HL-60/S4 treated with phorbol 12-myristate 13-acetate at 8.2 ng/mL for 4 days and 3 days (cell line): ENCODE measurements around the gene GIGYF1.
"Not testable (repeated sequence)": the region's sequence is repeated elsewhere in the genome, so short reads cannot be mapped to it uniquely, and the experiment has no call there.

Experiments used
- in situ Hi-C: fragments of 300-500 bp; cut with MboI; formaldehyde crosslinking; loops from 2 replicates; pipeline ENCODE4 v1.15.0; 2022; ENCODE audit warnings: low sequenced_read_pairs

The GIGYF1 gene

GRCh38 chr7:100673302-100673941 lies 20.6 kb downstream of the GIGYF1 start, which contains the start of gene GNB2:
Gene GNB2 (plus strand): TSS chr7:100673740. CDS start chr7:100676266, 2,526 bp downstream.
- in situ Hi-C loops: no loop called here

- in situ Hi-C loops: no loop called here
Observed at GRCh38 chr7:100671353-100672327, 22.4 kb downstream of the GIGYF1 start.

DNA sequence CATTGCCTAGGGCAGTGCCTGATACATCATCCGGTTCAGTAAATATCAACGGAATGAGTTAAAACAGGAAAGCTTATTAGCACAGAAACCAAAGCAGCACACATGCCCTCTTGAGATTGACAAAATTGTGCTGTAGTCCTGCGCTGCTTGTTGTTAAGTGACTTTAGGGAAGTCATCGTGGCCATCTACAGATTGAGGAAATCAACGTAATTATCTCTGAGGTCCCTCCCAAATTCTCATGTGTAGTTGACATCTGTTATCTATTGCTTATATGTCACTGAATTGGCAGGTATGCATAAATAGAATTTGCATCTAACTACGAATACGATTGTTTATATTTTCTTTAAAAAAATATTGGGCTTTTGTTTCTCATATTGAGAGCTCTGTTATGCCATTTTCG lies 24.0 kb downstream of the GIGYF1 start:
- in situ Hi-C loops: no loop called here

DNA sequence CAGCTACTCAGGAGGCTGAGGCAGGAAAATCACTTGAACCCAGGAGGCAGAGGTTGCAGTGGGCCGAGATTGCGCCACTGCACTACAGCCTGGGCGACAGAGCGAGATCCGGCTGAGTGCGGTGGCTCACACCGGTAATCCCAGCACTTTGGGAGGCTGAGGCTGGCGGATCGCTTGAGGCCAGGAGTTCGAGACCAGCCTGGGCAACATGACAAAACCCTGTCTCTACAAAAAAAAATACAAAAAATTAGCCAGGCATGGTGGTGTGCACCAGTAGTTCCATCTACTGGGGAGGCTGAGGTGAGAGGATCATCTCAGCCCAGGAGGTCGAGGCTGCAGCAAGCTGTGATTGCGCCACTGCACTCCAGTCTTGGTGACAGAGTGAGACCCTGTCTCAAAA lies 24.9 kb downstream of the GIGYF1 start:
- in situ Hi-C loops: not testable (repeated sequence)

- in situ Hi-C loops: no loop called here
Observed at GRCh38 chr7:100668069-100668449, 26.0 kb downstream of the GIGYF1 start.

GRCh38 chr7:100667331-100668068 lies 26.6 kb downstream of the GIGYF1 start:
- in situ Hi-C loops: no loop called here

DNA sequence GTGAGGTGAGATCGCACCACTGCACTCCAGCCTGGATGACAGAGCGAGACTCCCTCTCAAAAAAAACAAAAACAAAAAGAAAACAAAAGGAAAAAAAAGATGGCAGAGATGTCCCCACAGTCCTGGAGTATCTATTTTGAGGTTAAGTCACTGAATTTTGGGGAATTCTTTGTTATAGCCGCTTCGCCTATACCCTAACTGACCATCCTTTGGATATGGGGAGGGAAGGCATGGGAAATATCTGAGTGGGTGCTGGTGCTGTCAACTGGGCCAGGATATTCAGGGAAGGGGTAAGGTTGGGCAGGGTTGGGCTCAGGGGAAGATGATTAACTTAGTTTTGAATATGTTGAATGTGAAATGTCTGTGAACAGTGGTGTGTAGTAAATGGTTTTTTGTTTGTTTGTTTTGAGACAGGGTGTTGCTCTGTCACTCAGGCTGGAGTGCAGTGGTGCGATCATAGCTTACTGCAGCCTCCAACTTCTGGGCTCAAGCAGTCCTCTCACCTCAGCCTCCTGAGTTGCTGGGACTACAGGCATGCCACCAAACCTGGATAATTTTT lies 28.8 kb downstream of the GIGYF1 start:
- in situ Hi-C loops: no loop called here

- in situ Hi-C loops: not testable (repeated sequence)
Observed at GRCh38 chr7:100662194-100662776, 31.8 kb downstream of the GIGYF1 start.

DNA sequence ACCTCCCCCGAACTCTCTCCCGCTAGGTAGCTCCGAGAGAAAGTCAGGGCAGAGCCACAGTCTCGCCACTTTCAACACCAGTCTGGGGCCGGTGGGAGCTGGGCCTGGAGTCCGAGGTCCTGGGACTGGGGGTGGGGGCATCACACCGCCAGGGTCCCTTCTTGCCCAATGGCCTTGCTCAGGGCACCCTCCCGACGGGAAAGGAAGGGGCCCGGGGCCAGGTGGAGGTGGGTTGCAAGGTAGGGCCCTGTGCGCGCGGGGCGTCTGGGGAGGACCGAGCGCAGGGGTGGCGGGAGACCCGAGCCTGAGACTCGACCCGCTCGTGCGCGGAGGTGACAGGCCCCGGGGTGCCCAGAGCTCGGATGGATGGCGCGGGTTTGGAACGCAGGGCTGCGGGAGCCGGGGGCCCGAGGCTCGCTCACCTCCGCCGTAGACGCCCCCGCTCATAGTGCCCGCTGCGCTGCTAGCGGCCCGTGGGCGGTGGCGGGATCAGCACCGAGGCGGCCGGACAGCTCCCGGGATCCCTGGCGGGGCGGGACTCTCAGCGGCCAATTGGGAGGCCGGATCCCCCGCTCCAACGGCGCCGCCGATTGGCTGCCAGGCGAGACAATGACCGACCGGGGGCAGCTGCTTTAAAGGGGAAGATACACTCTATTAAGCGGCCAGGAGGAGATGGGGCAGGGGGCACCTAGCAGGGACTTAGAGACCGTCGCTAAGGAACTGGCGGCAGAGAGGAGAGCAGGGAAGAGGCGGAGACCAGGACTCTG lies 38.0 kb downstream of the GIGYF1 start, which contains the start of gene ACTL6B:
TSS of gene ACTL6B (minus strand) at position 541 of the 767 bp plus-strand sequence. CDS start at position 447, 94 bp downstream.
- in situ Hi-C loops: no loop called here

DNA sequence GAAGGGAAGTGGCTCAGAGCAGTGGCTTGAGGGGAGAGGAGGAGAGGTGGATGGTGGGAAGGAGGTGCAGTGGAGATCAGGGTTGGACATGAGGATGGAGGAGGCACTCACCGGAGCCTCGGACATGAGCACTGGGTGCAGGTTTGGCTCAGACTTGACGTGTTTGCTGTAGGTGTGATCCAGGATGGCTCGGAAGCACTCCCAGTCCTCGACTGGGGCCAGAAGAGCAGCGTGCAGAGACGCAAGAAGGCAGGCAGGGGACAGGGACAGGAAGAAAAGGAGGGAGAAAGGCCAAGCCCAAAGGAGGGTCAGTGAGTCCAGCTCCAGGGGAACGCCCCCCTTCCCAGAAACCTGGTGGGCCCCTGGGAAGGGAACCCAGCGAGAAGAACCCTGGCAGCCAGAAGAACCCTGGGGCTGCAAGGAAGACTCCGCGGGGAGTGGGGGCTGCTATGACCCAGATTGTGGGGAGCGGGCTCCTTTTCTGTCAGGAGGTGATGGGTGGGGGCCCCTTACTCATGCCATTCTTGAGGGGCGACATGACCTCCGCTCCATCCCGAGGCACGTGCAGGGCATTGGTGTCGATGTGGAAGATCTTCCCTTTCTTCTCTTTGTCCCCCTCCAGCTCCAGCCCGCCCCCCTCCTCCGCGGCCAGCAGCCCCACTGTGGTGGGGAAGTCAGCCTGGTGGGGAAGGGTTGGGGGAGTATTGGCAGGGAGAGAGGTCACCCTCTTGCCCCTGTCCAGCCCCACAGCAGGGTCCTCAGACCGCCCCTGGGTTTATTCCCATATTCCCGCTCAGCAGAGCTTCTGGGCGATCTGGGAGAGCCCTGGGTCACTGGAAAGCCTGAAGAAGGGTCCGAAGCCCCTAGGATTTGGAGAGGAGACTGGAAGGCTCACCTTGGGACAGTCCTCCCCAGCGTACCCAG lies 38.9 kb downstream of the GIGYF1 start:
- in situ Hi-C loops: no loop called here

DNA sequence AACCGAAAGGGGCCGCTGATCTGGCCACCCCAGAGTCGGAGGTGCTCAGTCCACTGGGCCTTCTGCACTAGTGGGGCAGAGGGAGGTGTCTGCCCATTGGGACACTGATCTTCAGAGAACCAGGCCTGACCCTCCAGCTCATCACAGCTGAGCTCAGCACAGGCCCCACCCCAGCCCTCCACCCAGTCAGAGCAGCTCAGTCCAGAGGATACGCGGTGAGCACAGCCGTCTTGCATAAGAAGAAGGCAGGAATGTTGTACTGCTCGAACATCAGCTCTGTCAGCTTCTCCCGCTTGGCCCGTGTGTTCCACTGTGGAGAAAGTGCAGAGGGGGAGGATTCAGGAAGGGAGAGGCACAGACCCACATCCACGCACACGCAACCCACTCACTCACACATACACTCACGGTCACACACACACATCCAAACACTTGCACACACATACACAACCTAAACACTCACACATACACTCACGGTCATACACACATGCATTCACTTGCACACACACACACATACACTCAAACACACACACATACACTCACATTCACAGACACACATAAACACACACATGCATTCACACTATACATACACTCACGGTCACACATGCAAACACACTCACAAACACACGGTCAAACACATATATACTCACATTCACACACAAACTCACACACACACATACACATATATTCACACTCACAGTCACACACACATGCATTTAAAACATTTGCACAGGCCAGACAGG lies 44.1 kb downstream of the GIGYF1 start:
- in situ Hi-C loops: no loop called here

DNA sequence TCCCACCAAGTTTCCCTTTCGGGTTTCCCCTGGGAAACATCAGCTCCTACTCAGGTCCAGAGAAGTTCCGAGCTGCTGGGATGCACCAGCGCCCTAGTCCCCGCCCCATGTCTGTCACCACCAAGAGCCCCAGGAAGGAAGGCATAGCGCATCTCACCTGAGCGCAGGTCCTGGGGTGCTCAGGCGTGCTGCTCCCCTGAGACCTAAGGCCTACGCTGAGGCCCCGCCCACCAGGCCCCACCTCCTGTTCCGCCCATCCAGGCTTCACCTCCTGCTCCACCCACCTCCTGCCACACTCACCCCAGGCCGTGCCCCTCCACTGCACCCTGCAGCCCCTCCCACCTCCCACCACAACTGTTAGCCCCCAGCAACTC lies 51.5 kb downstream of the GIGYF1 start:
- in situ Hi-C loops: no loop called here

GRCh38 chr7:100641860-100642533 lies 52.1 kb downstream of the GIGYF1 start:
- in situ Hi-C loops: no loop called here

DNA sequence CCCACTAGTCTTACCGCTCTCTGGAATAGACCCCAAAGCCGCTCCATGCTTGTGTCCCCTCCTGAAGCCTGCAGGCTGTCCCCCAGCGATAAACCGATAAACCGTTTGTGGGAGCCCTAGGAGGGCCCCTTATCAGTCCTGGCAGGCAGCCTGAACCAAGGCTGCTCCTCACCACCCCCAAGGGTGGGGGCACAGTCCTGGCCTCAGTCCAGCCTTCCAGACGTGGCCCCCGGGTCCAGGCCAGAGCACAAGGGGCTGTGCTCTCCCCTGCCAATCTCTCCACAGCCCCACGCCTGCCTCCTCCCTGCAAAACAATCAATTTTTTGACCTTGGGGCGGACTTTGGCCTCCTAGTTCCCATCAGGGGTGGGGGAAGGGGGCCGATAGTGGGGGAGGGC lies 52.6 kb downstream of the GIGYF1 start, which contains the start of gene TFR2:
TSS of gene TFR2 (minus strand) at position 90 of the 397 bp plus-strand sequence. CDS start at position 47, 43 bp downstream.
- in situ Hi-C loops: no loop called here

GRCh38 chr7:100640517-100641440 lies 53.3 kb downstream of the GIGYF1 start:
- in situ Hi-C loops: no loop called here

DNA sequence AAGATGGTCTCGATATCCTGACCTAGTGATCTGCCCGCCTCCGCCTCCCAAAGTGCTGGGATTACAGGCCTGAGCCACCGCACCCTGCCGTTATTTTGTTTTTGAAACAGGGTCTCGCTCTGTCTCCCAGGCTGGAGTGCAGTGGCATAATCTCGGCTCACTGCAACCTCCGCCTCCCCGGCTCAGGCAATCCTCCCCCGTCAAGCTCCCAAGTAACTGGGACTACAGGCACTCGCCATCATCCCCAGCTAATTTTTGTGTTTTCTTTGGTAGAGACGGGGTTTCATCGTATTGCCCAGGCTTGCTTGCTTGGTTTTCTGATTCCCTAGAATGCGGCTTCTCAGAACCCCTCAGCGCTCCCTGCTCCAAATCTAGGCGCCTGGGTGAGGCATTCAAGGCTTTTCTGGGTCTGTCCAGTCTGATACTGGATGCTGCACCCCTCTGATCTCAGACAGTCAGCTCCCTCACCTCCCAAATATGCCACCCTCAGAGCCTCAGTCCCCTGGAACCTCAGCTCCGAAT lies 54.0 kb downstream of the GIGYF1 start:
- in situ Hi-C loops: no loop called here
